H1 (cell line): Measurements from ENCODE around the gene UBAC1. TPM values are rescaled to one million over a fixed set of nuclear protein-coding genes. Genes with fewer than 3 reads are reported as not detected.

Experiments
- CTCF ChIA-PET: fragments of 300-600 bp; sonication (Branson Sonifier 250); formaldehyde crosslinking; loops from one replicate; lab custom pipeline; 2021; ENCODE audit not compliant: partially characterized antibody; lab: Charles Lee
- POLR2A ChIA-PET: fragments of 300-600 bp; sonication (Branson Sonifier 250); formaldehyde crosslinking; loops from one replicate; lab custom pipeline; 2021; ENCODE audit warnings: inconsistent platforms; ENCODE audit not compliant: partially characterized antibody; lab: Charles Lee
- DNase-seq, 2 experiments: peaks; one replicate each; pipeline versions ENCODE4 v3.0.0 to v3.0.0-alpha.2; 2010 to 2022; ENCODE audit warnings: low spot score in 2 of 2, low read depth in 1 of 2, mixed read lengths in 1 of 2
- FAIRE-seq: peaks from 2 replicates; lab custom pipeline; 2011; peaks lifted over from hg19 to GRCh38; lab: Jason Lieb, UNC
- H2AFZ ChIP-seq: 2 replicates; pipeline ENCODE4 v1.8.1; 2012; ENCODE audit warnings: low read length, inconsistent platforms
- H2AK5ac ChIP-seq: 2 replicates; pipeline ENCODE4 v1.6.1; 2013; ENCODE audit warnings: low read depth, low read length
- H2BK120ac ChIP-seq: replicated peaks from 2 replicates; pipeline ENCODE3; 2013; ENCODE audit warnings: low read depth, low read length, inconsistent platforms
- H2BK12ac ChIP-seq: 2 replicates; pipeline ENCODE4 v1.6.1; 2013; ENCODE audit warnings: low read depth, low read length
- H2BK15ac ChIP-seq: 2 replicates; pipeline ENCODE4 v1.6.1; 2013; ENCODE audit warnings: low read length
- H2BK20ac ChIP-seq: 2 replicates; pipeline ENCODE4 v1.6.1; 2013; ENCODE audit warnings: low read length
- H2BK5ac ChIP-seq: 2 replicates; pipeline ENCODE4 v1.6.1; 2013; ENCODE audit warnings: low read depth, low read length
- H3K14ac ChIP-seq: 2 replicates; pipeline ENCODE4 v1.6.1; 2013; ENCODE audit warnings: inconsistent platforms; ENCODE audit not compliant: insufficient read length
- H3K18ac ChIP-seq: 2 replicates; pipeline ENCODE4 v1.6.1; 2013; ENCODE audit warnings: low read length; ENCODE audit errors: extremely low read depth
- H3K23ac ChIP-seq: 2 replicates; pipeline ENCODE4 v1.6.1; 2013; ENCODE audit warnings: inconsistent platforms; ENCODE audit not compliant: insufficient read length
- H3K23me2 ChIP-seq: 2 replicates; pipeline ENCODE4 v1.6.1; 2013; ENCODE audit warnings: low read depth, low read length
- H3K27ac ChIP-seq: 2 replicates; pipeline ENCODE4 v1.6.1; 2011; ENCODE audit warnings: low read depth, low read length, inconsistent platforms
- H3K27me3 ChIP-seq, 4 experiments: replicated peaks in 1 of 4; 1 replicate in 1 of 4; 2 replicates in 3 of 4; pipeline versions ENCODE4 v1.6.1 to v1.8.1; 2011 to 2013; ENCODE audit warnings: low read length in 3 of 4, mild to moderate bottlenecking in 3 of 4, inconsistent platforms in 2 of 4, mixed read lengths in 2 of 4, moderate library complexity in 1 of 4; ENCODE audit not compliant: control insufficient read depth in 3 of 4, insufficient read depth in 3 of 4; ENCODE audit errors: extremely low read depth in 1 of 4
- H3K36me3 ChIP-seq, 4 experiments: 2 replicates each; pipeline versions ENCODE4 v1.6.1 to v1.8.1; 2011 to 2013; ENCODE audit warnings: mild to moderate bottlenecking in 4 of 4, low read length in 3 of 4, moderate library complexity in 2 of 4, control low read depth in 1 of 4, inconsistent platforms in 1 of 4; ENCODE audit not compliant: insufficient read depth in 4 of 4, control insufficient read depth in 2 of 4
- H3K4ac ChIP-seq: replicated peaks from 2 replicates; pipeline ENCODE3; 2013; ENCODE audit warnings: low read length, low read depth, mixed read lengths, inconsistent platforms; ENCODE audit not compliant: insufficient read length
- H3K4me1 ChIP-seq, 4 experiments: replicated peaks in 1 of 4; 1 replicate in 1 of 4; 2 replicates in 3 of 4; pipeline versions ENCODE4 v1.6.1 to v1.8.1; 2011 to 2013; ENCODE audit warnings: low read length in 3 of 4, inconsistent platforms in 2 of 4, mixed read lengths in 1 of 4; ENCODE audit not compliant: insufficient read depth in 4 of 4, control insufficient read depth in 3 of 4
- H3K4me2 ChIP-seq, 2 experiments: 2 replicates each; pipeline versions ENCODE4 v1.6.1 to v1.8.1; 2011 to 2013; ENCODE audit warnings: low read depth in 2 of 2, low read length in 2 of 2, control low read depth in 1 of 2, inconsistent platforms in 1 of 2, mild to moderate bottlenecking in 1 of 2; ENCODE audit not compliant: insufficient read depth in 1 of 2
- H3K4me3 ChIP-seq, 4 experiments: fragments of 200-600, 300-600 bp in 1 of 4; sonication (generic), shearing (Covaris generic), sonication (Bioruptor Twin) in 1 of 4; 2 replicates each; pipeline versions ENCODE4 v1.5.1 to v1.8.1; 2011 to 2016; ENCODE audit warnings: low read length in 4 of 4, low read depth in 3 of 4, control low read depth in 2 of 4, inconsistent platforms in 2 of 4, mild to moderate bottlenecking in 2 of 4, mixed read lengths in 1 of 4, moderate library complexity in 1 of 4; ENCODE audit not compliant: insufficient read depth in 2 of 4; ENCODE audit errors: extremely low read depth in 1 of 4
- H3K56ac ChIP-seq: replicated peaks from 2 replicates; pipeline ENCODE3; 2013; ENCODE audit warnings: low read depth, mild to moderate bottlenecking, mixed read lengths, low read length, inconsistent platforms; ENCODE audit not compliant: insufficient read length
- H3K79me1 ChIP-seq: 2 replicates; pipeline ENCODE4 v1.6.1; 2013; ENCODE audit warnings: low read depth, low read length, control low read depth
- H3K79me2 ChIP-seq, 2 experiments: 2 replicates each; pipeline versions ENCODE4 v1.6.1 to v1.8.1; 2012 to 2013; ENCODE audit warnings: low read length in 2 of 2, mild to moderate bottlenecking in 2 of 2, inconsistent platforms in 1 of 2; ENCODE audit not compliant: insufficient read depth in 2 of 2, control insufficient read depth in 1 of 2
- H3K9ac ChIP-seq, 4 experiments: replicated peaks in 1 of 4; 1 replicate in 1 of 4; 2 replicates in 3 of 4; pipeline versions ENCODE4 v1.6.1 to v1.8.1; 2011 to 2013; ENCODE audit warnings: low read depth in 3 of 4, low read length in 3 of 4, control low read depth in 2 of 4, mild to moderate bottlenecking in 2 of 4, moderate library complexity in 2 of 4, inconsistent platforms in 1 of 4; ENCODE audit errors: extremely low read depth in 1 of 4
- H3K9me3 ChIP-seq, 2 experiments: 2 replicates each; pipeline versions ENCODE4 v1.6.1 to v1.8.1; 2012 to 2013; ENCODE audit warnings: mild to moderate bottlenecking in 2 of 2, moderate library complexity in 2 of 2, control low read depth in 1 of 2, inconsistent platforms in 1 of 2, low read depth in 1 of 2, low read length in 1 of 2, mixed read lengths in 1 of 2; ENCODE audit not compliant: insufficient read depth in 2 of 2
- H4K20me1 ChIP-seq, 2 experiments: replicated peaks in 1 of 2; 2 replicates each; pipeline versions ENCODE3 to v1.8.1; 2011 to 2013; ENCODE audit warnings: inconsistent platforms in 2 of 2, low read length in 2 of 2, mild to moderate bottlenecking in 1 of 2; ENCODE audit not compliant: insufficient read depth in 2 of 2, control insufficient read depth in 1 of 2
- H4K5ac ChIP-seq: 2 replicates; pipeline ENCODE4 v1.6.1; 2013; ENCODE audit warnings: low read length, low read depth, mixed read lengths, inconsistent platforms; ENCODE audit not compliant: insufficient read length
- H4K8ac ChIP-seq: 2 replicates; pipeline ENCODE4 v1.8.0; 2013; ENCODE audit warnings: mild to moderate bottlenecking, moderate library complexity, low read length, inconsistent platforms; ENCODE audit not compliant: insufficient read depth; ENCODE audit errors: extremely low read depth
- H4K91ac ChIP-seq: replicated peaks from 2 replicates; pipeline ENCODE3; 2013; ENCODE audit warnings: low read length, mixed read lengths, inconsistent platforms; ENCODE audit not compliant: insufficient read length
- BCL11A ChIP-seq, 2 experiments: IDR thresholded peaks; one replicate each; pipeline ENCODE4 v1.6.1; 2011; ENCODE audit warnings: low read depth in 2 of 2, low read length in 2 of 2, mild to moderate bottlenecking in 2 of 2
- CHD2 ChIP-seq: IDR thresholded peaks from 2 replicates; pipeline ENCODE4 v1.6.1; 2012; ENCODE audit warnings: low read length, improper control_type of control experiment
- RXRA ChIP-seq: IDR thresholded peaks from 2 replicates; pipeline ENCODE4 v1.6.1; 2011; ENCODE audit warnings: low read depth, mild to moderate bottlenecking, low read length, moderate library complexity; ENCODE audit not compliant: insufficient read depth
- TBP ChIP-seq: IDR thresholded peaks from 2 replicates; pipeline ENCODE4 v1.6.1; 2011; ENCODE audit warnings: low read depth, low read length, improper control_type of control experiment
- ZNF274 ChIP-seq: IDR thresholded peaks from 2 replicates; pipeline ENCODE4 v1.7.0; 2012; ENCODE audit warnings: low read length, borderline replicate concordance; ENCODE audit errors: extremely low read depth
- WGBS, 2 experiments: shearing (Covaris generic) in 1 of 2; methylation state at CpG; one replicate each; pipeline versions ENCODE4 v1.1.6 to v1.1.7; 2013 to 2015; ENCODE audit warnings: low lambda C conversion rate in 2 of 2, mixed read lengths in 2 of 2, inconsistent platforms in 1 of 2, low coverage in 1 of 2, missing lambda C conversion rate in 1 of 2; ENCODE audit not compliant: insufficient replicate concordance in 2 of 2, insufficient coverage in 1 of 2, insufficient read length in 1 of 2; ENCODE audit errors: extremely low coverage in 1 of 2, missing lambda C conversion rate in 1 of 2; 5-methylcytosine and 5-hydroxymethylcytosine counted together
- polyA plus RNA-seq, 7 experiments: library from polyadenylated mRNA; depleted of rRNA in 3 of 7; stranded (reverse) in 5 of 7; unstranded in 2 of 7; fragments of >200 nt in 5 of 7; fragments of 200-250 nt in 2 of 7; gene quantifications; 1 replicate in 5 of 7; 2 replicates in 1 of 7; 4 replicates in 1 of 7; pipeline versions ENCODE4 v1.2.1 to v1.2.3, GENCODE V29; 2011 to 2013; ENCODE audit warnings: missing spikeins in 2 of 7, mixed read lengths in 2 of 7
- total RNA-seq: library from RNA; stranded (reverse); fragmentation: NEBNext Ultra II Directional; extraction: Animal tissue kit (Norgen Biotek cat#: 25700); gene quantifications from 2 replicates; pipeline ENCODE4 v1.2.1, GENCODE V29; 2021

Gene UBAC1
- total and polyA plus RNA-seq, 2 of the 8 experiments (the other 6 are each of a cell fraction or from before 2014, with no cell fraction given), result 59.3 to 85.2 TPM

- WGBS, 2 experiments, result 94% methylated on average over 24 of the region's 25 CpGs; no CpG with 5 or more reads in 1 of the 2 experiments
- no peak overlapping the region for H3K4me2 ChIP-seq
- peaks cover 6% of the 10 kb centered on the region; the same call in 1 of the 2 replicates for H3K79me1 ChIP-seq
- no peak for DNase-seq
- H2BK15ac ChIP-seq, result no peak overlapping the region
- no peak overlapping the region for H2BK20ac ChIP-seq
- H3K14ac ChIP-seq, result no peak overlapping the region
- H3K23ac ChIP-seq, result no peak overlapping the region
- H3K18ac ChIP-seq, result no peak overlapping the region
- peaks cover 0 to 8% (median 0%) of the 10 kb centered on the region in 4 experiments; a peak in 2 of 8 replicates for H3K36me3 ChIP-seq
- no peak overlapping the region for H2BK120ac ChIP-seq
- no peak for TF ChIP-seq TBP
- TF ChIP-seq BCL11A (IDR thresholded peaks at IDR 0.05; ENCODE audit: low read depth in 2 of 2, low read length in 2 of 2), result no peak
- TF ChIP-seq ZNF274, result no peak
- no peak for TF ChIP-seq RXRA
- TF ChIP-seq CHD2, result no peak
- no peak overlapping the region for H3K56ac ChIP-seq
- ChIA-PET POLR2A (interaction anchor here (1.4 kb wide), 1 partner anchor 102 kb away, joined by 3 read pairs; no protein-coding TSS in a partner anchor), CTCF (no interaction called here)
- peaks cover 2 to 15% of the 10 kb centered on the region in 2 experiments for H4K20me1 ChIP-seq
- H3K4me1 ChIP-seq, result no peaks in the 10 kb centered on the region; a peak in 1 of 7 replicates
- H2AFZ ChIP-seq, result no peak overlapping the region
- no peak overlapping the region for H3K27ac ChIP-seq
- no peaks in the 10 kb centered on the region for H3K9me3 ChIP-seq
- no peaks in the 10 kb centered on the region for H3K79me2 ChIP-seq
- no peaks in the 10 kb centered on the region for H3K23me2 ChIP-seq
- H3K9ac ChIP-seq, result no peak overlapping the region
- no peak overlapping the region for H4K5ac ChIP-seq
- H2BK5ac ChIP-seq, result peak overlapping the region; percentile 81
- H4K8ac ChIP-seq, result peak overlapping the region; percentile 79
- H2AK5ac ChIP-seq, result no peak overlapping the region
- peak overlapping the region; percentile 84; the same call in 1 of the 2 replicates for H2BK12ac ChIP-seq
- FAIRE-seq, result no peak
- H3K4me3 ChIP-seq, result no peak overlapping the region
- H3K4ac ChIP-seq, result no peak overlapping the region
- H3K27me3 ChIP-seq, result no peaks in the 10 kb centered on the region
- peak overlapping the region; percentile 81 for H4K91ac ChIP-seq
Observed at GRCh38 chr9:135927195-135928013, 33.8 kb downstream of the UBAC1 start.
